T47D (cell line): ENCODE results near the gene NECTIN3.

Experiments
- DNase-seq, 2 experiments: peaks; one replicate each; pipeline versions ENCODE4 v3.0.0 to v3.0.0-alpha.2; 2011 to 2012; ENCODE audit warnings: low read depth in 1 of 2, low spot score in 1 of 2
- JUND ChIP-seq: IDR thresholded peaks from 2 replicates; pipeline ENCODE4 v1.6.1; 2012; ENCODE audit warnings: low read depth
- in situ Hi-C: cut with HindIII; loops from 2 replicates; pipeline ENCODE4 v1.10.0; 2016; ENCODE audit warnings: low sequenced_read_pairs, low pct_unique_long_range_greater_than_20kb

NECTIN3 gene

DNA sequence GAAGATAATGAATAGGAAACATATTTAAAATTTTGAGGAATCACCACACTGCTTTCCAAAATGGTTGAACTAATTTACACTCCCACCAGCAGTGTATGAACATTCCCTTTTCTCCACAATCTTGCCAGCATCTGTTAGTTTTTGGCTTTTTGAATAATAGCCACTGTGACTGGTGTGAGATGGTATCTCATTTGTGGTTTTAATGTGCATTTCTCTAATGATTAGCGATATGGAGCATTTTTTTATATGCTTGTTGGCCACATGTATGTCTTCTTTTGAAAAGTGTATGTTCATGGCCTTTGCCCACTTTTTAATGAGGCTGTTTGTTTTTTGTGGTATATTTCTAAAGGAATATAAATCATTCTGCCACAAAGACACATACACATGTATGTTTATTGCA is 166.3 kb downstream of the NECTIN3 start:
- DNase-seq, result no peak
- no peak for TF ChIP-seq JUND
- in situ Hi-C loops, result no loop called here

DNA sequence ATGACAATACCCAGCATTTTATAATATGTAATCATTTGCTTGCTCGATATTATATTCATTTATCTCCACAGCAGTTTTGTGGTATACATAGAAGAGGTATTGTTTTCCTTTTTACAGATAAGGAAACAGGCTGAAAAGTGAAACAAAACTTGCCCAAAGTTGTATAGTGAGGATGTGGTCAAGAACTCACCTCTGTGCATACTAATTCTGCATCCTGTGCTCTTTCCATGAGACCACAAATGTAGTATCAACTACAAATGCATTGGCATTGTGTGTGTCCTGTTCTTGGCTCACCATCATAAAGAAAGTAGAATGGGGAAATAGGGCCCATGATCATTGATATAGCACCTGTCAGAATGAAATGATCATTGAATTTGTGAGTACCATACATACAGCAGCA is 167.3 kb downstream of the NECTIN3 start:
- in situ Hi-C loops, result no loop called here

DNA sequence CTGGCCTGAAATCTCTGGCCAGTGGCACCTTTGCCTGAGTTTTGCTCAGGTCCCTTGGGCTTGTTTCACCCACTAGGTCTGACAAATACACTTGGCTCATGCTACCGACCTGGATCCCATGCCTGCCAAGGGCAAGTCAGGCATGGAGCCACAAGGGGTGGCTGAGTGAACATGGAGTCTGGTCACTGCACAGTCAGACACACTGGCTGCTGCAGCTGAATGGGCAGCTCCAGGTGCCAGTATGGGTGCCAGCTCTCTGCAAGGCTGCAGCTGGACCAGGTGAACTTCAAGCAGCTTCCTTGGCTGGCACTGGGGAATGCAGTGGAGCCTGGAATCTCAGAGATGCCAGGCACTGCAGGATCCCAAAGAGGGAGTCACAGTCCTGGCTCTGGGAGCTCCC is 170.3 kb downstream of the NECTIN3 start:
- in situ Hi-C loops, result no loop called here
- no peak for TF ChIP-seq JUND
- DNase-seq, result no peak

More for the DNA sequence above, 167.3 kb downstream of the NECTIN3 start:
- no peak for TF ChIP-seq JUND
- DNase-seq, result no peak
